GM13976 (cell line): ENCODE data around the gene SIK3.

ENCODE experiments used
- DNase-seq: peaks from one replicate; pipeline ENCODE4 v3.0.0; 2012; ENCODE audit warnings: low spot score
- CTCF ChIP-seq: IDR thresholded peaks from 2 replicates; pipeline ENCODE4 v1.5.1; 2012; ENCODE audit warnings: borderline replicate concordance, mild to moderate bottlenecking; ENCODE audit not compliant: insufficient read depth; ENCODE audit errors: extremely low read depth, missing control alignments, control extremely low read depth
- in situ Hi-C: fragments of 300-500 bp; cut with MboI; formaldehyde crosslinking; loops from one replicate; pipeline ENCODE4 v1.12.0; 2022; ENCODE audit warnings: low sequenced_read_pairs, mixed read lengths, inconsistent platforms; ENCODE audit not compliant: unreplicated experiment

SIK3 gene

GRCh38 chr11:116853461-116854073 is 244.7 kb downstream of the SIK3 start:
- DNase-seq, result peak; percentile 89
- in situ Hi-C loops, result no loop called here
- no peak for TF ChIP-seq CTCF

GRCh38 chr11:116852261-116853031 is 245.8 kb downstream of the SIK3 start:
- in situ Hi-C loops, result no loop called here
- TF ChIP-seq CTCF, result no peak
- peak; percentile 57 for DNase-seq

GRCh38 chr11:116851626-116852025 is 246.6 kb downstream of the SIK3 start:
- no peak for TF ChIP-seq CTCF
- DNase-seq, result no peak
- in situ Hi-C loops, result no loop called here

- TF ChIP-seq CTCF, result no peak
- in situ Hi-C loops, result no loop called here
- no peak for DNase-seq
Observed at GRCh38 chr11:116849486-116849885, 248.7 kb downstream of the SIK3 start.

GRCh38 chr11:116849060-116849459 is 249.2 kb downstream of the SIK3 start:
- in situ Hi-C loops, result no loop called here
- no peak for TF ChIP-seq CTCF
- no peak for DNase-seq

- no peak for TF ChIP-seq CTCF
- in situ Hi-C loops, result no loop called here
- DNase-seq, result no peak
Observed at GRCh38 chr11:116847612-116848011, 250.6 kb downstream of the SIK3 start.

- DNase-seq, result no peak
- in situ Hi-C loops, result no loop called here
- no peak for TF ChIP-seq CTCF
Observed at GRCh38 chr11:116844722-116845121, 253.5 kb downstream of the SIK3 start.
